Stimulated activated naive CD8-positive, alpha-beta T cell treated with anti-CD3 and anti-CD28 coated beads, Interleukin-15, amount 100 ng/mL, for 72 hours (primary cell): ENCODE measurements around the gene SH3RF2.
"Not testable (repeated sequence)": the region's sequence is repeated elsewhere in the genome, so short reads cannot be mapped to it uniquely, and the experiment has no call there.

ENCODE experiments used
- ATAC-seq: fragments of 150-1000 bp; cut with Tn5 transposase; 2 replicates; pipeline ENCODE4 v1.10.0; 2021; ENCODE audit warnings: mild to moderate bottlenecking, moderate library complexity
- DNase-seq, 2 donors: peaks; one replicate each; pipeline ENCODE4 v3.0.0; 2021 to 2022
- H3K27ac Mint-ChIP-seq, 2 donors: one replicate each; pipeline ENCODE4 v1.8.0; 2022; ENCODE audit warnings: mild to moderate bottlenecking in 2 of 2, mixed read lengths in 2 of 2, moderate library complexity in 2 of 2
- H3K27me3 Mint-ChIP-seq: one replicate; pipeline ENCODE4 v1.8.0; 2022; ENCODE audit warnings: mixed read lengths
- H3K4me1 Mint-ChIP-seq: one replicate; pipeline ENCODE4 v1.8.0; 2022; ENCODE audit warnings: mild to moderate bottlenecking, mixed read lengths
- H3K4me3 Mint-ChIP-seq, 2 donors: one replicate each; pipeline ENCODE4 v1.8.0; 2022; ENCODE audit warnings: mild to moderate bottlenecking in 2 of 2, mixed read lengths in 2 of 2, moderate library complexity in 1 of 2
- H3K9me3 Mint-ChIP-seq, 2 donors: one replicate each; pipeline ENCODE4 v1.8.0; 2022; ENCODE audit warnings: mixed read lengths in 2 of 2

Gene SH3RF2

GRCh38 chr5:145957388-145957787 lies 21.0 kb downstream of the SH3RF2 start:
- H3K4me3 Mint-ChIP-seq = no peak overlapping the region
- no peaks in the 10 kb centered on the region for H3K4me1 Mint-ChIP-seq
- no peak overlapping the region for H3K27ac Mint-ChIP-seq
- ATAC-seq (no peak), DNase-seq (no peak)
- H3K9me3 Mint-ChIP-seq = no peaks in the 10 kb centered on the region
- peaks cover 28% of the 10 kb centered on the region for H3K27me3 Mint-ChIP-seq

- Mint-ChIP-seq H3K27me3 (peaks cover 18% of the 10 kb centered on the region), H3K4me3 (no peak overlapping the region), H3K9me3 (no peaks in the 10 kb centered on the region), H3K4me1 (no peaks in the 10 kb centered on the region), H3K27ac (no peak overlapping the region)
- ATAC-seq = no peak
- no peak for DNase-seq
These were observed 22.1 kb downstream of the SH3RF2 start for GRCh38 chr5:145958436-145958835.

GRCh38 chr5:145960166-145960565 lies 23.8 kb downstream of the SH3RF2 start:
- H3K4me3 Mint-ChIP-seq = no peak overlapping the region
- H3K27ac Mint-ChIP-seq = no peak overlapping the region
- H3K27me3 Mint-ChIP-seq = peaks cover 9% of the 10 kb centered on the region
- no peaks in the 10 kb centered on the region for H3K4me1 Mint-ChIP-seq
- no peaks in the 10 kb centered on the region for H3K9me3 Mint-ChIP-seq
- DNase-seq = no peak
- no peak for ATAC-seq

- Mint-ChIP-seq H3K4me1 (no peaks in the 10 kb centered on the region), H3K27ac (no peak overlapping the region), H3K9me3 (no peaks in the 10 kb centered on the region), H3K27me3 (peaks cover 6% of the 10 kb centered on the region), H3K4me3 (no peak overlapping the region)
- no peak for ATAC-seq
- no peak for DNase-seq
These were observed 24.6 kb downstream of the SH3RF2 start for GRCh38 chr5:145960848-145961600.

- DNase-seq (no peak), ATAC-seq (no peak)
- Mint-ChIP-seq H3K4me1 (no peaks in the 10 kb centered on the region), H3K4me3 (no peak overlapping the region), H3K27me3 (peaks cover 11% of the 10 kb centered on the region), H3K9me3 (no peaks in the 10 kb centered on the region), H3K27ac (no peak overlapping the region)
These were observed 25.6 kb downstream of the SH3RF2 start for GRCh38 chr5:145962001-145962400.

- ATAC-seq, DNase-seq, H3K9me3 Mint-ChIP-seq, H3K4me1 Mint-ChIP-seq, H3K4me3 Mint-ChIP-seq, H3K27ac Mint-ChIP-seq: not testable (repeated sequence)
- peaks cover 14% of the 10 kb centered on the region for H3K27me3 Mint-ChIP-seq
These were observed 27.6 kb downstream of the SH3RF2 start for GRCh38 chr5:145964008-145964407.

GRCh38 chr5:145965804-145966203 lies 29.4 kb downstream of the SH3RF2 start:
- ATAC-seq = no peak
- no peak overlapping the region for H3K4me3 Mint-ChIP-seq
- no peaks in the 10 kb centered on the region for H3K4me1 Mint-ChIP-seq
- no peaks in the 10 kb centered on the region for H3K9me3 Mint-ChIP-seq
- DNase-seq = no peak
- peaks cover 19% of the 10 kb centered on the region for H3K27me3 Mint-ChIP-seq
- no peak overlapping the region for H3K27ac Mint-ChIP-seq

- Mint-ChIP-seq H3K4me3 (no peak overlapping the region), H3K4me1 (no peaks in the 10 kb centered on the region), H3K27ac (no peak overlapping the region), H3K9me3 (no peaks in the 10 kb centered on the region), H3K27me3 (peaks cover 19% of the 10 kb centered on the region)
- DNase-seq = no peak
- ATAC-seq = no peak
These were observed 30.9 kb downstream of the SH3RF2 start for GRCh38 chr5:145967296-145967695.

GRCh38 chr5:145968970-145969713 lies 32.8 kb downstream of the SH3RF2 start:
- Mint-ChIP-seq H3K27me3 (peaks cover 31% of the 10 kb centered on the region), H3K4me1 (no peaks in the 10 kb centered on the region), H3K27ac (no peak overlapping the region), H3K9me3 (peaks cover 8 to 9% of the 10 kb centered on the region in 2 donors), H3K4me3 (no peak overlapping the region)
- no peak for DNase-seq
- no peak for ATAC-seq

GRCh38 chr5:145969714-145970092 lies 33.3 kb downstream of the SH3RF2 start:
- DNase-seq (no peak), ATAC-seq (no peak)
- Mint-ChIP-seq H3K27me3 (peaks cover 31% of the 10 kb centered on the region), H3K4me3 (no peak overlapping the region), H3K9me3 (peaks cover 14% of the 10 kb centered on the region in 2 donors), H3K27ac (no peak overlapping the region), H3K4me1 (no peaks in the 10 kb centered on the region)

GRCh38 chr5:145971108-145971507 lies 34.7 kb downstream of the SH3RF2 start:
- H3K27me3 Mint-ChIP-seq = peaks cover 25% of the 10 kb centered on the region
- DNase-seq (no peak), ATAC-seq (no peak)
- no peaks in the 10 kb centered on the region for H3K4me1 Mint-ChIP-seq
- no peak overlapping the region for H3K27ac Mint-ChIP-seq
- peaks cover 14% of the 10 kb centered on the region in 2 donors for H3K9me3 Mint-ChIP-seq
- no peak overlapping the region for H3K4me3 Mint-ChIP-seq

- no peak overlapping the region for H3K27ac Mint-ChIP-seq
- peaks cover 21% of the 10 kb centered on the region for H3K27me3 Mint-ChIP-seq
- H3K9me3 Mint-ChIP-seq = peaks cover 14% of the 10 kb centered on the region in 2 donors
- DNase-seq (no peak), ATAC-seq (no peak)
- H3K4me1 Mint-ChIP-seq = no peaks in the 10 kb centered on the region
- H3K4me3 Mint-ChIP-seq = no peak overlapping the region
These were observed 35.3 kb downstream of the SH3RF2 start for GRCh38 chr5:145971701-145972100.

GRCh38 chr5:145975001-145975360 lies 38.6 kb downstream of the SH3RF2 start:
- no peak overlapping the region for H3K27ac Mint-ChIP-seq
- no peak for DNase-seq
- H3K9me3 Mint-ChIP-seq = peaks cover 14% of the 10 kb centered on the region in 2 donors
- no peaks in the 10 kb centered on the region for H3K4me1 Mint-ChIP-seq
- peaks cover 12% of the 10 kb centered on the region for H3K27me3 Mint-ChIP-seq
- no peak for ATAC-seq
- H3K4me3 Mint-ChIP-seq = no peak overlapping the region

GRCh38 chr5:145975361-145976066 lies 39.1 kb downstream of the SH3RF2 start:
- no peak overlapping the region for H3K27ac Mint-ChIP-seq
- peaks cover 14% of the 10 kb centered on the region in 2 donors for H3K9me3 Mint-ChIP-seq
- no peak overlapping the region for H3K4me3 Mint-ChIP-seq
- peak; percentile 33 for ATAC-seq
- peaks cover 12% of the 10 kb centered on the region for H3K27me3 Mint-ChIP-seq
- H3K4me1 Mint-ChIP-seq = no peaks in the 10 kb centered on the region
- DNase-seq = no peak

GRCh38 chr5:145976431-145977155 lies 40.2 kb downstream of the SH3RF2 start:
- Mint-ChIP-seq H3K4me1 (no peaks in the 10 kb centered on the region), H3K9me3 (peaks cover 14% of the 10 kb centered on the region in 2 donors), H3K27ac (no peak overlapping the region), H3K4me3 (no peak overlapping the region), H3K27me3 (peaks cover 12% of the 10 kb centered on the region)
- no peak for DNase-seq
- ATAC-seq = peak; percentile 16
